Right forelimb (tissue), 1 donor: ENCODE measurements around the gene HES5.

Experiments used
- DNase-seq: peaks from one replicate; pipeline ENCODE4 v3.0.0-alpha.2; 2018

HES5 gene

DNA sequence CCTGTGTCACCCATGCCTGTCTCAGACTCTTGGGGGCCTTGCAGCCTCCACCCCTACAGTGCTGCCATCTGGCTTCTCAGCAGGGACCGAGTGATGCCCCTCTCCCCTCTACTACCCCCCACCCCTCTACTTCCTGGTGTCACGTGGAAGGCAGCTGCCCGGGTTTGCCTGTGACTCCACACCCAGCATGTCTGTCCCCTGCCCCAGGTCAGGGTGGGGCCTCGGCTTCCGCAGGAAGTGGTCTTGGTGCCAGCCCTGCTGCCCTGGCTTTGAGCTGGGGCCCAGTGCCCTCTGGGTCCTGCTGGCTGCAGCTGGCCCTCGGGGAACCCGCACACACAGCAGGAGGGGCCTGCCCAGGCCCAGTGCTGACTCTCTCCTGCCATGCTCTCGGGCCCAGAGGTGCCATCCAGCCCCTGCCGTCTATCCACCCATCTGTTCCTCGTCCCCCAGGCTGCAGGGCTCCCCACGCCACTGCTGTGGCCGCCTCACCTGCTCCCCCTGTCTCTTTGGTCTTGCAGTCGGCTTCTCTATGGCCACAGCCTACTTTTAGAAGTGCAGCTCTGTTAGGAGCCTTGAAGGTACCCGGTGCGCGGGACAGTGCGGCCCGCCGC, 30.0 kb downstream of the HES5 start:
- DNase-seq: no peak

DNA sequence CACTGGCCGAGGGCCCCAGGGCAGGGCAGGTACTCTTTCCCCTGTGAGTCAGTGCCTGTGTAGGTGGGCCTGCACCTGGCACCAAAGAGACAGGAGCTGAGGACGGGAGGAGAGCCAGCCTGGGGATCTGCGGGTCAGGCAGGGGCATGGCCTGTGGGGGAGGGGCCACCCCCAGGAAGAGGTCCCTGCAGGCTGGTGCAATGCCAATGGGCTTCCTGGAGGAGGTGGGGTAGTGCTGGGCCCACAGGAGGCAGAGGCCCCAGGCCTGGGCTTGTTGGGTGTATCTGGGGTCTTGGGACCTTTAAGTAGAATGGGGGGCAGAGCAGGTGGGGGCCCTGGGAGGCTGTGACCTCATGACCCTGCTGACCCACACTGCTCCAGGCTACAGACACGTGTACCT, 30.8 kb downstream of the HES5 start:
- DNase-seq: no peak

DNA sequence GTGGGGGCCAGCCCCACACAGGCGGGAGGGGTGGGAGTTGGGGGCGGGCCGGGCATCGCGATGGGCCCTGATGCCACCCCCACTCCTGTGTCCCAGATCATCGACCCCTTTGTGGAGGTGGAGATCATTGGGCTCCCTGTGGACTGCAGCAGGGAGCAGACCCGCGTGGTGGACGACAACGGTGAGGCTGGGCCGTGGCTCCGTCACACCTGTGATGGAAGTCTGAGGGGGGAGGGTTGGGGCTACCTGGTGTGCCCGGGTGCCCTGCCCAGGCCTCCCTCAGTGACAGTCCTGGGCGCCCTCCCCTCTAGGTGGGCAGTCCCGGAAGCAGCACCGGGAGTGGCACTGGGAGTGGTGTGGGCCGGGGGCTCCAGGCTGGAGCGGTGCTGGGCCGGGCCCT, 31.4 kb downstream of the HES5 start:
- no peak for DNase-seq

DNA sequence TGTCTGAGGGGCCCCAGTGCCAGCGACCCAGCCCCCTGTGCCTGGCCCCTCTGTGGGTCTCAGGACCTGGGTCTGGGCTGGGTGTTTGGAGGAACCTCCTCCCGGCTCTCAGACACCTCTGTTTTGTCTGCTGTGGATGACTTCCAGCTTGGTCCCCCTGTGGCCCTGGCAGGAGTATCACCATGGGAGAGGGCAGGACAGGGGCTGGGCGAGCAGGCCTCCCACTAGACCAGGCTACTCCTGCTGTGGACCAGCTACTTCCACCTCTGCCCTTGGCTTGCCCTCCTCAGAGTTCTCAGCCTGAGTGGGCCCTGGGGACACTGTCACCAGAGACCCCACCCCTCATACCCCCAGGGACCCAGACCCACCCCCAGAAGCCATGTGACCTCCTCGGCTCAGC, 32.2 kb downstream of the HES5 start:
- DNase-seq: no peak

DNA sequence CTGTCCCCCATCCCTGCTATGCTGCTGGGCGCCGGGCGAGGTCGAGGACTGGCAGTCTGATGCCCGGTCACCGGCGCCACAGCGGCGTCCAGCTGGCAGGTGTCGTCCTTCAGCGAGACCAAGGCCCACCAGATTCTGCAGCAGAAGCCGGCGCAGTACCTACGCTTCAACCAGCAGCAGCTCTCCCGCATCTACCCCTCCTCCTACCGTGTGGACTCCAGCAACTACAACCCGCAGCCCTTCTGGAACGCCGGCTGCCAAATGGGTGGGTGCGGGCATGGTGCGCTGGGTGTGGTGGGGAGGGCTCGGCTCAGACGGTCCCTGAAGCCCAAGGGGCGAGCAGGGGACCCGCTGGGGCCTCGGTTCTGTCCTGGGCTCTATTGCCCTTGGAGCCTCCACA, 33.3 kb downstream of the HES5 start:
- no peak for DNase-seq

DNA sequence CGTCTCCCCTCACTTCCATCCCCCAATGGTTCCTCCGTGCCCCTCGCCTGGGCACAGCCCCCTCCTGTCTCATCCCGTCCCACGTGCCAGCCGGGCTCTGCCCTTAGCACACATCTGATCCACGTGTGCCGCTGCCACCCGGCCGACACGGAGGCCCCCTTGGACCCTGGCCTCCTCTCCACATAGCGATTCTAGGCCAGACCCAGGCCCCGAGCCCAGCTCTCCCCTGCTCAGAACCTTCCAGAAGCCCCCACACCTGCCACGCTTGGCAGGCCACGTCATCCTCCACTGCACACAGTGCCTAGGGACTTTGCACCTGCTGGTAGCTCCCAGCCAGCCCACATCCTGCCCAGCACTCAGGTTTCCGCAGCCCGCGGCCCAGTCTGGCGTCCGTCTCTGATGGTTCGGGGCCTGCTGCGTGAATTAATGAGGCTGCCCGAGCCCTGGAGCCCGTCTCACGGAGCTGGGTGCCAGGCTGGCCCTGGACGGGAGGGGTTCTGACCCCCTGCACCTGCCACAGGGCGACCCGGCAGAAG, 33.9 kb downstream of the HES5 start:
- DNase-seq: no peak

DNA sequence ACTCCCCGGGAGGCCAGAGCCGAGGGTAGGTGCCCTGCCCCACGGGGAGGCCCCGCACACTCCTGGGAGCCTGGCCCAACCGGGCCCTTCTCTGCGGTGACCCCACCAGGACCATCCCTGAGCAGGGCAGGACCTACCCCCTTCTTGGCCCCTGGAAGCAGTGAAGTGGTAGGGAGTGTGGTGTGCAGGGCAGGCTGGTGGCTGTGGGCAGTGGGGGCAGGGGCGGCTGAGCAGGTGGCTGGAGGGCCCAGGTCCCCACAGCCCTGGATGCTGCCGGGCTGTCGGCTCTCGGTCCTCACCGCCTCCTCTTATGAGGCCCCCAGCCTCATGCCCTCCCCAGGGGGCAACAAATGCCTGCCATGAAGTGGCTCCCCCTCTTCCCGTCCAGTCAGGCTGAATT, 34.5 kb downstream of the HES5 start:
- no peak for DNase-seq

DNA sequence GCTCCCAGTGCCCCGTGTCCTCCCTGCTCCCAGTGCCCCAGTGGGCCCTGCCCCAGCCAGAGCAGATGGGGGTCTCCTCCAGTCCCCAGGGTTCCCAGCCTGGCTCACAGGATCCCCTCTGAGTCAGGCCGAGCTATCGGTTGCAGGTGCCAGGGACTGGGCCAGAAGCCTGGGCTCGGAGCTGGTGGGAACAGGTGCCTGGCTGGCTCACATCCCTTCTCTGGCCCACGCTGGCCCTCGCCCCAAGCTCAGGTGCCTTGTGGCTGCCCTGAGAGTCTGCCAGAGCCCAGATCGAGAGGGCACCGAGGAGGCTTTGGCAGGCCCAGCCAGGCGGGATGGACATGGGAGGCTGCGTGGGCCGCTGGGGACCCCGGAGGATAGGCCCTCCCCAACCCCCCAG, 35.0 kb downstream of the HES5 start:
- DNase-seq: no peak

DNA sequence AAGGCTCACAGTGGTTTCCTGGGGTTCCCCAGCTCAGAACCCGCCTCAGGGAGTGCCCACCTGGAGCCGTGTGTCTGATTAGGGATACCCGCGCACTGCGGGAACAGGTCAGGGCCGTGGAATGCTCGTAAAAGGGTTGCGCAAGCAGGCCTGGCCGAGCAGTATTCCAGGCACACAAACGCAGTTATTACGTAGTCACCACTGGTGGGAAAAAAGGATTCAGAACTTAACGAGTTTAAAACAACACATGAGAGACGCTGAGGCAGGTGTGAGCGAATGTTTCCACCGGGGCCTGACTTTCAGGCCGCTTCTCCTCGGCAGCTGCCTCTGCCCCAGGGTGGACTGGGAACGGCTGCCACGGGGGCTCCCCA, 35.8 kb downstream of the HES5 start:
- DNase-seq: no peak

DNA sequence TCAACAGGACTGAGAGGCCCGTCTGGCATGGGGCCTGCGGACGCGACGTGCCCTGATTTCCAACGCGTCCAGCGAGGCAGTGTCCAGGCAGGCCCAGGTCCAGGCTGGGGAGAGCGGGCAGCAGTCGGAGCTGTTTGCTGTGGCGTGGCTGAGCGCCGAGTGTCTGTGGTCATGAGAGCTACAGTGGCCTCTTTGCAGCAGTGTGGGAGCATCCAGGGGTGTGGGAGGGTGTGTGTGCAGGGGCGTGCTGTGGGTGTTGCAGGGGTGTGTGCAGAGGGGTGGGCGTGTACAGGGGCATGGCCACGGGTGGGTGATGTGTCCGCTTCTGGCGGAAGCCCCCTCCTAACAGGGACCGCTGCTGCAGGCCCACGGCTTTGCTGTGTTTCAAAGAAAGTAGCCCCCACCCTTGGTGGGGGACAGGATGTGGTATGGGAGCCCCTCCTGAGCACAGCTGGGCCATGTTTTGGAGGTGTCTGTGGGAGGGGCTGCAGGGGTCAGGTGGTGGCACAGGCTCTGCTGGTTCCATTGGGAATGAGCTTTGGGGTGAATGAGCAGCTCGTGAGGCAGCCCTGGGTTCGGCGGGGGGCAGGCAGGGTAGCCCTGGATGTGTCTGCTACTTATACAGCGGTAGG, 36.3 kb downstream of the HES5 start:
- no peak for DNase-seq

DNA sequence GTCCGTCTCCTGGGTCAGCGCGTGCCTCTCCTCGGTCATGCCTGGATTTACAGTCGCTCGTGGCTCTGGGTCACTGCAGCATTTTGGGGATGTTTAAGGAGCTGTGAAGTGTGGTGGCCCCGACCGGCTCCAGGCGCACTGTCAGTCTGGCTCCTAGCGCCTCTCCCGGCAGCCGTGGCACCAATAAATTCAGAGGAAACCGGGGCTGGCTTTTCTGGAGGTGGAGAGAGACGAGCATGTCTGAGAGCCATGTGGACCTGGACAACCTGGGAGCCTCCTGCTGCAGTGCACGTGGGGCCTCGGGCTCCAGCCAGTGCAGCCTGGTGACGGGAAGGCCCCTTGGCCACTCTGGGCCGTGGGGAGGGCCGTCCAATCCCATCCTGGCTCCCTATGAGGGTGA, 36.8 kb downstream of the HES5 start:
- DNase-seq: no peak

DNA sequence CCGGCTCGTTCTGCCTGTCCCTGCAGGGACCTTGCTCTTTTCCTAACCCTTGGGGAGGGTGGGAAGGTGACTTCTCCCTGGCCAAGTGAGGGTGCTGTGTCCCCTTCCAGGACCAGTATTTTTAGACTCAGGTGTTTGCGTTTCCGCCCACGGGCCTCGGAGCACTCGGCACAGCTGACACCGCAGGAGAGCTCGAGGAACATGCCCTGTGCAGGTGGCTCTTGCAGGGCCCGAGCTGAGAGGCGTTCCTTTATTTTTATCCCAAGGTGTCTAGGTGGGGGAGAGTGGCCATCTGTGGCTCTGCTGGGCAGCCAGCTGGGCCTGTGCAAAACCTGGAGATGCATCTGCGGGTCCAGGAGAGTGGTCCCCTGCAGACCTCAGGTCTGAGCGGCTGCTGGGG, 38.0 kb downstream of the HES5 start:
- no peak for DNase-seq

DNA sequence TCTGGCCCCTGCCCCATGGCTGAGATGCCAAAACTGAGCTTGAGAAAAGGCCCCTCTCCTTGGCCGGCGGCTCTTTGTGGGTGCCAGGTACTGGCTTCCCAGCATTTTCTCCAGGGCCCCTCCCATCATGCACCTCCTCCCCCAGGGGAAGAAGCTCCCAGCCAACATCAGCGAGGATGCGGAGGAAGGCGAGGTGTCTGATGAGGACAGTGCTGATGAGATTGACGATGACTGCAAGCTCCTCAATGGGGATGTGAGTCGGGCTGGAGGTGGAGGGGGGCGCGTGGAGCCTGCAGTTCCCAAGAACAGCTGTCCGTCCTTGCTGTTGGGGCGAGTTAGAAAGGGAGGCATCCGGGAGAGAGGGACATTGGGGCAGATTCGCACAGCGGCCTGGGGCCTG, 40.4 kb downstream of the HES5 start:
- DNase-seq: no peak

DNA sequence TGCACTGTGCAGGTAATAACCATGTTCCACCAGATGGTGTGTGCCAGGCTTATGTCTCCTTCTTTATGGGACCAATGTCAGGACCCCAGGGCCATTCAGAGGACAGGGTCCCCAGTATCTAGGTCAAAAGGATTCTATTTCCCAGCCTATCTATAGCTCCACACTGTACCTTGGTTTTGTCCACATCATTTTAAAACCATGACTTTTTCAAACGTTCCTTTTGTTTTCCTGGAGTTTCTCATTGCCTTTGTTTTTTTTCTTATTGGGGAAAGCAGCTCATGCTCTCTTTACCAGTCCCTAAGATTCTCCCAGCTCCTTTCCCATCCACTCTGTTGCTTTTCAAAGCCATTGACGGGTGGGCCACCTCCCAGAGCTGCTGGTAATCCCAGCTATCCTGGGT, 41.4 kb downstream of the HES5 start:
- no peak for DNase-seq

DNA sequence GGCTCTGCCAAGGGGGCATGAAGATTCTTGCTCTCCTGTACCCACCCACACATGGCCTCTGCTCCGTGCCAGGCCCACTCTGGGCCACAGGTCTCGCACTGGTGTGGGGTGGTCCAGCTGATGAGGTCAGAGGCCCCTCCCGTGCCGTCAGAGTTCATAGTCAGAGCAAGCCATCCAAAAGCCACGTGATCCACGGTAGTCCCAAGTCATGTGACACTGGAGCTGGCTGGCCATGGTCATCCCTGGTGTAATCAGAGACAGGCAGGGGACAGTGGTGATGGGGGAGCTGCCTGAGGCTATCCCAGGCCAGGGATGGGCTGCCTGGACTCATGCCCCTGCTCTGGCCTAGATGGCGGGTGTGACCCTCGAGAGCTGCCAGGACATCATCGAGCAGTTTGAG, 43.5 kb downstream of the HES5 start:
- no peak for DNase-seq

DNA sequence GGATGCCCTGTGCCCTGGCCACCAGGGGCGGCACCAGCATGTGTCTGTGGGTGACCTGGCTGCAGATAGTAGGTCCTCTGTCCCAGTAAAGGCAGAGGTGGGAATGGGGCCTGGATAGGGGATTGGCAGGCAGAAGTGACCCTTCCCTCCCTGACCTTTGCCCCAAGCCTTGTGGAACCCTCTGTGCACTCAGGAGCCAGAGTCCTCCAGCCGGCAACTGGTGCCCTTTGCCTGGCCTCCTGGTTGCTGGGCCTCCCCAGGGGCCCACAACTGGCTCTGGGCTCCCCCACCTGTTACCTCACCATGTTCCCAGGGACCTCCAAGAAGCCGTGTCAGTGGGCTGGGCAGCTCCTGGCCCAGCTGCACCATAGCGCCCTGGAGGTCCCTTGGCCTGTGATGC, 44.0 kb downstream of the HES5 start:
- no peak for DNase-seq

DNA sequence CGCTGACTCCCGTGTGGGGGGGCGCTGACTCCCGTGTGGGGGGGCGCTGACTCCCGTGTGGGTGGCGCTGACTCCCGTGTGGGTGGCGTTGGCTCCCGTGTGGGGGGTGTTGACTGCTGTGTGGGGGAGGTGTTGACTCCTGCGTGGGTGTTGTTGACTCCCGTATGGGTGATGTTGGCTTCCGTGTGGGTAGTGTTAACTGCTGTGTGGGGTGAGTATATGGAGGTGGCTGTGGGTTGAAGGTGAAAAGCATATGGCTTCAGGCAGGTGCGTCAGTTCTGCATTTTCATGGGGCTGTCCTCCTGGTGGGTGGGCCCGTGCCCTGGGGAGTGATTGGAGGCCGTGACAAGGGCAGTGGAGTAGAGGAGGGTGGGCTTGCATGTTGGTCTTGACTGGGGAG, 46.1 kb downstream of the HES5 start:
- DNase-seq: no peak

DNA sequence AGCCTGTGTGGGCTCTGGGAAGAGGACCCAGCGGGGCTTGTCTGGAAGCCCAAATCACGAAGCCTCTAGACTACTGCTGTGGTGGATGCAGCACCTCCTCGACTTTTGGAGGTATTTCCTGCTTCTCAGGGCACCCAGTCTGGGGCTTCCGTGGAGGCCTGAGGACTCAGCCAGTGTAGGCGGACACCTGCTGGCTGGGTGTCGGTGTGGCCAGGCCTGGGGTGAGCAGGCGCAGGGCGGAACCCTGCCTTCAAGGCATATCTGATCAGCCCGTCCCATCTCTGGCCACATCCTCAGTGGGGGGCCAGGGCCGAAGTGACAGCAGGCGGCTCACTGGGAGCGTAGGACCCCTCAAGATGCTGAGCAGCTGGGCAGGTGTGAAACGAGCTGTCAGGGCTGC, 47.0 kb downstream of the HES5 start:
- DNase-seq: no peak

DNA sequence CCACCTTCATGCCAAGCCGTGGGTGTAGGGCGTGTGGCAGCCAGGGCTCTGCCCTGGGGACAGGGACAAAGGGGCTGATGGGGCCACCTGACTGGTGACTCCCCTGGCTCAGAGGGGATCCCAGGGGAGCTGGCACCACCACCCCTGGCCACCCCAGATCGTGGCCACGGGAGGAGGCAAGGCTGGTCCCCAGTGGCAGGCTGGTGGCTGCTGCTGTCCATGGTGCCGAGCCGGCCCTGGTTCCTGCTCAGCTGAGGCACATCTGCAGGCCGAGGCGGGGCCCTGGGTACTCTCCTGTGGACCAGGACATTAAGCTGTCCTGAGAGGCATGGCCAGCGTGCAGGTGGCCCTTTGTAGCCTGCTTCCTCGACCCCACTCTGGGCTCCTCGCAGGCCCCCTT, 47.5 kb downstream of the HES5 start:
- no peak for DNase-seq

DNA sequence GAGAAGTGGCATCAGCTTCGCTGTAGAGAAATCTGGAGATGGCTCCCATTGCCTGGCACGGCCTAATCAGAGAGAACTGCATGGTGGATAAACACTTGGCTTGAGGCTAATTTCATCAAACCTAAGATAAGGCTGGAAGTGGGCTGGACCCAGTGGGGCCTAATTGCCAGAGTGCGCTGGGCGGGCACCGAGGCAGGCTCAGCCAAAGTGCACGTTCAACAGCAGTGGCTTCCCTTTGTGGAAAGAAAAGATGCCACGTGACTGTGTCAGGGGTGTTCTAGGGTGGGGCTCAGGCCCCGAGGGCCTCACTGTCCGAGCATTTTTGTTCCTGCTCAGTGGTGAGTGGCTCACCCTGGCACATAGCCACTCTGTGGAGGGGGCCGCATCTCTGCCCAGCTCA, 48.2 kb downstream of the HES5 start:
- no peak for DNase-seq

DNA sequence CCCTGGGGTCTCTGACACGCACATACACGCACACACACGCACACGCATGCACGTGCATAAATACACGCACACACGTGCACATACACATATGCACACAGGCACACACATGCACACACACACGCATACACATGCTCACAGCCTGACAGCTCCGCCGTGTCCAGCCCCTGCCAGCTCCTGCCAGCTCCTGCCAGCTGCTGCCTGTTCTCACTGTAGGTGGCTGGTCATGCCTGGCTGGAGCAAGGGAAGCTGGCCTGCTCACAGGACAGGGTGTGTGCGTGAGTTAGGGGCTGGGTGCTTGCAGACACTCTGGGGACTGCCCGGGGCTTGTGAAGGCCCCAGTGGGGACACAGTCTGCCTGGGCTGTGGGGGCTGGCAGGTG, 49.1 kb downstream of the HES5 start:
- DNase-seq: no peak

DNA sequence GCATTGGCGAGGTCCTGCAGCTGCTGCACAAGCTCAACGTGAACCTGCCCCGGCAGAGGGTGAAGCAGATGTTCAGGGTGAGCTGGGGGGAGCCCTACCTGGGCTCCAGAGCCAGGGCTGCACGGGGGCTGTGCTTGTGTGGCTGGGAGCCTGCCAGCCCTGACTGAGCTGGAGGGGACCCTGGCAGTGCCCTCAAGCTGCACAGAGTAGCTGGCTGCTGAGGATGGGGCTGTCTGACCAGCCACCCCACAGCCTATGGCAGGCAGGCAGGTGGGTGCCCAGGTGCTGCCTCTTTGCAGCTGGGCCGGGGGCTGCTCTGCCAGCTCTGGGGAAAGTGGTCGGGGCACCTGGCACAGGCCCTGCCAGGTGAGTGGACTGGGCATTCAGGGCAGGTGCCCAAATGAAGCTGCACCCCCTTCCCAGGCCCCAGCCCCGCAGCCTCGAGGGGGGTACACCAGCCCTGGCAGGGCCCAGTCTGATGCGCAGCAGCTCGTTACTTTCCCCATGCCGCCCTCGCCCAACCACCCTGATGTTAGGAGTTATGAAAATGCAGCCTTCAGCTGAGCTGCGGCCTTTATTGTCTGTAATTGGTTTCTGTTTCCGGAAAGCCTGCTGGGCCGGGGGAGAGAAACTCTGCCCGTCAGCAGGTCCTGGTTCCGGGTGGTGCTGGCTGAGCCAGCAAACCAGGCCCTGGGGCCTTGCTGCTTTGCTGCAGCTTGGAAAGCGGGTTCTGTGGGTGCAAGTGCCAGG, 49.7 kb downstream of the HES5 start:
- no peak for DNase-seq

DNA sequence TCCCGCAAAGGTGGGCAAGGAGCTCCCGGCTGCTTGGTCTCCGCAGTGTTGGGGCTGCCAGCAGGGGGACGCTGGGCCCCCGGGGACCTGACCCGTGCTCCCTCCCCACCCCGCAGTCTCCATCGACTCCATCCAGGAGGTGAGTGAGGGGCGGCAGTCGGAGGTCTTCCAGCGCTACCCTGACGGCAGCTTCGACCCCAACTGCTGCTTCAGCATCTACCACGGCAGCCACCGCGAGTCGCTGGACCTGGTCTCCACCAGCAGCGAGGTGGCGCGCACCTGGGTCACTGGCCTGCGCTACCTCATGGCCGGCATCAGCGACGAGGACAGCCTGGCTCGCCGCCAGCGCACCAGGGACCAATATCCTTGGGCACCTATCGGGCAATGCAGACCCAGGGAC, 50.4 kb downstream of the HES5 start:
- no peak for DNase-seq

DNA sequence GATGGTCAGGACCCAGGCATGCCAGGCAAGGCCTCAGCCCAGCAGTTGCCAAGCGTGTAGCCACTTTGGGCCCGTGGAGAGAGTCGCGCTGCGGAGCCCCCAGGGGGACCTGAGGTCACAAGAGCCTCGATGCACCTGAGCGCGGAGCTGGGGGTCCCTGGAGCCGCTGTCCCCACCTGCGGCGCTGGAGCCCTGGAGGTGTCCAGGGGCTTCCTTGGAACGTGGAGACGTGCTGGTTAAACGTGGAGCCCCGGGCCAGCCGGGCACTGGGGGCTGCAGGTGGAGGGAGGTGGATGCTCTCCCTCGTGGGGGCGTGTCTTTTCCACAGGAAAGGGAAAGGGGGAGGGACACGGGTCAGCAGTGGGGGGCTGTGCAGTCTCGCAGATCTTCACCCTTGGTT, 50.9 kb downstream of the HES5 start:
- DNase-seq: no peak
